Ovary (tissue), 9 donors: ENCODE results near the gene CHRDL1. TPM values are rescaled to one million over a fixed set of nuclear protein-coding genes. Genes with fewer than 3 reads are reported as not detected.

Experiments used
- DNase-seq, 5 donors: peaks; one replicate each; pipeline ENCODE4 v3.0.0-alpha.2; 2019 to 2020
- H3K27ac ChIP-seq, 2 donors: fragments of 200-600 bp; one replicate each; pipeline versions ENCODE4 v1.5.1 to v1.8.0; 2019 to 2022
- H3K27me3 ChIP-seq: fragments of 200-600 bp; one replicate; pipeline ENCODE4 v1.8.0; 2022
- H3K36me3 ChIP-seq: fragments of 200-600 bp; sonication (generic); one replicate; pipeline ENCODE4 v1.5.1; 2019
- H3K4me1 ChIP-seq: one replicate; pipeline ENCODE4 v1.8.1; 2013; ENCODE audit warnings: mild to moderate bottlenecking, moderate library complexity; ENCODE audit not compliant: insufficient read depth
- H3K4me3 ChIP-seq: fragments of 200-600 bp; sonication (generic); one replicate; pipeline ENCODE4 v1.5.1; 2017
- H3K9me3 ChIP-seq, 2 donors: fragments of 200-600 bp in 1 of 2; sonication (generic) in 1 of 2; one replicate each; pipeline versions ENCODE4 v1.5.1 to v1.8.1; 2013 to 2019; ENCODE audit warnings: mild to moderate bottlenecking in 1 of 2, moderate library complexity in 1 of 2
- EP300 ChIP-seq: sonication (generic); formaldehyde crosslinking; IDR thresholded peaks from one replicate; pipeline ENCODE4 v1.6.1; 2017; ENCODE audit warnings: antibody characterized with exemption
- POLR2A ChIP-seq: fragments of 450-650 bp; IDR thresholded peaks from one replicate; pipeline ENCODE4 v1.6.1; 2017; ENCODE audit warnings: antibody characterized with exemption, mild to moderate bottlenecking, moderate library complexity
- WGBS, 3 donors: extraction: QIAGEN DNeasy Blood & Tissue Kit in 1 of 3; methylation state at CpG; one replicate each; pipeline versions ENCODE4 v1.1.5 to v1.1.7; 2013 to 2017; 5-methylcytosine and 5-hydroxymethylcytosine counted together
- intact Hi-C, 4 donors: fragments of 100-400 bp; cut with DNase I; formaldehyde crosslinking; loops; one replicate each; pipeline versions ENCODE4 v1.11.0 to v1.15.1; 2022 to 2023
- polyA plus RNA-seq, 2 donors: library from polyadenylated mRNA; stranded (reverse); fragments of 200-250 nt in 1 of 2; fragments of 350-450 nt in 1 of 2; fragmentation: Illumina TruSeq in 1 of 2; extraction: RNeasy Lipid Tissue Mini Kit (QIAGEN cat#74804) in 1 of 2; gene quantifications; one replicate each; pipeline ENCODE4 v1.2.3, GENCODE V29; 2013 to 2014
- total RNA-seq, 7 donors: library from RNA; depleted of rRNA in 2 of 7; stranded (reverse); fragments of >200 nt in 2 of 7; fragmentation: NEBNext Ultra II Directional in 3 of 7; extraction: Animal tissue kit (Norgen Biotek cat#: 25700) in 3 of 7; gene quantifications; one replicate each; pipeline versions ENCODE4 v1.1.0 to v1.2.4, GENCODE V29; 2016 to 2023
- TF ChIP-seq, protein P1 (sequence below), 3 donors: fragments of 450-650 bp in 2 of 3; fragments of 200-600 bp in 1 of 3; IDR thresholded peaks; one replicate each; pipeline versions ENCODE4 v1.5.1 to v1.8.0; 2016 to 2022; ENCODE audit warnings: antibody characterized with exemption in 3 of 3, mild to moderate bottlenecking in 1 of 3
- donor health status: DM: no; HTN: no; CAD: no; lungs with moderate emphysema.
- donor health status: DM: no; HTN: no; CAD: no.
- donor health status: Bipolar disorder and iron deficiency.
- donor health status: DM: yes; HTN: yes; CAD: no.
- donor health status: DM: no; HTN: no; CAD: no.
- donor health status: DM: yes; HTN: yes; CAD: no.

The CHRDL1 gene
- total and polyA plus RNA-seq, 9 donors = 0.66 to 70.2 (median 3.8) TPM

GRCh38 chrX:110759785-110760184, 35.8 kb downstream of the CHRDL1 start:
- TF ChIP-seq, protein P1, sequence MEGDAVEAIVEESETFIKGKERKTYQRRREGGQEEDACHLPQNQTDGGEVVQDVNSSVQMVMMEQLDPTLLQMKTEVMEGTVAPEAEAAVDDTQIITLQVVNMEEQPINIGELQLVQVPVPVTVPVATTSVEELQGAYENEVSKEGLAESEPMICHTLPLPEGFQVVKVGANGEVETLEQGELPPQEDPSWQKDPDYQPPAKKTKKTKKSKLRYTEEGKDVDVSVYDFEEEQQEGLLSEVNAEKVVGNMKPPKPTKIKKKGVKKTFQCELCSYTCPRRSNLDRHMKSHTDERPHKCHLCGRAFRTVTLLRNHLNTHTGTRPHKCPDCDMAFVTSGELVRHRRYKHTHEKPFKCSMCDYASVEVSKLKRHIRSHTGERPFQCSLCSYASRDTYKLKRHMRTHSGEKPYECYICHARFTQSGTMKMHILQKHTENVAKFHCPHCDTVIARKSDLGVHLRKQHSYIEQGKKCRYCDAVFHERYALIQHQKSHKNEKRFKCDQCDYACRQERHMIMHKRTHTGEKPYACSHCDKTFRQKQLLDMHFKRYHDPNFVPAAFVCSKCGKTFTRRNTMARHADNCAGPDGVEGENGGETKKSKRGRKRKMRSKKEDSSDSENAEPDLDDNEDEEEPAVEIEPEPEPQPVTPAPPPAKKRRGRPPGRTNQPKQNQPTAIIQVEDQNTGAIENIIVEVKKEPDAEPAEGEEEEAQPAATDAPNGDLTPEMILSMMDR (IDR thresholded peaks at IDR 0.05) = no peak
- TF ChIP-seq POLR2A (no peak), EP300 (no peak)
- Histone ChIP-seq H3K4me3 (no peak overlapping the region), H3K9me3 (no peaks in the 10 kb centered on the region), H3K36me3 (no peaks in the 10 kb centered on the region), H3K4me1 (no peaks in the 10 kb centered on the region), H3K27ac (no peak overlapping the region), H3K27me3 (no peaks in the 10 kb centered on the region)
- no peak for DNase-seq
- WGBS, 3 donors = 31 to 51% (median 44%) methylated on average over 1 of the region's 1 CpG
- intact Hi-C loops = loop anchor here in 1 of 4 donors (5.0 kb wide), 1 partner anchor 398 kb away; no protein-coding TSS in a partner anchor

GRCh38 chrX:110758781-110759422, 36.7 kb downstream of the CHRDL1 start:
- intact Hi-C loops = loop anchor here in 1 of 4 donors (5.0 kb wide), 1 partner anchor 398 kb away; no protein-coding TSS in a partner anchor

DNA sequence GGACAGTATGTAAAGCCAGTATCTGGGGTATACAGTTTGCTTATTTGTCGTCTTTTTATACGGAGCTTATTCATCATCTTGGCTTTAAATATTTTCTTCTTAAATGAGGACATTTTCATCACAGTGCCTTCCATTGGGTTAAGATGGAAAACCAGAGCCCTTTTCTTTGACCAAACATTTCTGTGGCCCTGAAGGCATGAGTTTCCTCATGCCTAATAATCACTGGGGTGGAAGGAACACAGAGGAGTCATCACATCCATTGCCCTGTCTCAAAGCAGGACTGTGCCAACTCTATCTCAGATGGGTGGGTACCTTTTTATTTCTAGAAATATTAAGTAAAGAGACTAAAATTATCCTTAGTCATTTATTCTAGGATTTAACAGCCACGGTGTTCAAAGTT, 40.0 kb downstream of the CHRDL1 start:
- H3K27ac ChIP-seq = no peak overlapping the region
- no peaks in the 10 kb centered on the region for H3K36me3 ChIP-seq
- DNase-seq = no peak
- no peaks in the 10 kb centered on the region for H3K4me1 ChIP-seq
- WGBS, 3 donors = 62 to 76% (median 72%) methylated on average over 3 of the region's 3 CpGs
- TF ChIP-seq EP300 (no peak), POLR2A (no peak)
- TF ChIP-seq, protein P1 (IDR thresholded peaks at IDR 0.05) = no peak
- no peaks in the 10 kb centered on the region for H3K27me3 ChIP-seq
- intact Hi-C loops = loop anchor here in 1 of 4 donors (5.0 kb wide), 1 partner anchor 402 kb away; no protein-coding TSS in a partner anchor
- no peaks in the 10 kb centered on the region for H3K9me3 ChIP-seq
- no peak overlapping the region for H3K4me3 ChIP-seq

More at GRCh38 chrX:110758781-110759422, 36.7 kb downstream of the CHRDL1 start:
- Histone ChIP-seq H3K27ac (no peak overlapping the region), H3K36me3 (no peaks in the 10 kb centered on the region), H3K4me1 (no peaks in the 10 kb centered on the region), H3K27me3 (no peaks in the 10 kb centered on the region), H3K9me3 (no peaks in the 10 kb centered on the region), H3K4me3 (no peak overlapping the region)
- TF ChIP-seq EP300 = no peak
- TF ChIP-seq, protein P1 (IDR thresholded peaks at IDR 0.05) = no peak
- no peak for TF ChIP-seq POLR2A
- DNase-seq = no peak
- WGBS, 3 donors = 57 to 65% (median 58%) methylated on average over 7 of the region's 7 CpGs

GRCh38 chrX:110755061-110755460, 40.6 kb downstream of the CHRDL1 start:
- Histone ChIP-seq H3K27me3 (no peaks in the 10 kb centered on the region), H3K9me3 (no peaks in the 10 kb centered on the region), H3K4me3 (no peak overlapping the region), H3K27ac (no peak overlapping the region), H3K36me3 (no peaks in the 10 kb centered on the region), H3K4me1 (no peaks in the 10 kb centered on the region)
- intact Hi-C loops = loop anchor here in 1 of 4 donors (5.0 kb wide), 1 partner anchor 402 kb away; no protein-coding TSS in a partner anchor
- 41 to 55% (median 48%) methylated on average over 3 of the region's 3 CpGs for whole genome bisulfite sequencing, 3 donors
- TF ChIP-seq, protein P1 (IDR thresholded peaks at IDR 0.05) = no peak
- no peak for TF ChIP-seq POLR2A
- TF ChIP-seq EP300 = no peak
- no peak for DNase-seq
